Aortic smooth muscle cell (primary cell): ENCODE results near the gene ELP6. TPM values are rescaled to one million over a fixed set of nuclear protein-coding genes. Genes with fewer than 3 reads are reported as not detected.

Experiments used
- total RNA-seq: library from RNA; depleted of rRNA; stranded (reverse); fragments of >200 nt; gene quantifications from 2 replicates; pipeline ENCODE4 v1.2.3, GENCODE V29; 2014

Gene ELP6
- total RNA-seq = 31.5 and 39.8 TPM in 2 replicates

GRCh38 chr3:47513125-47513929 is at the start of gene ELP6:
ELP6 (minus strand) TSS chr3:47513712; CDS start chr3:47513590, 122 bp downstream.

GRCh38 chr3:47475570-47476329 is 37.8 kb downstream of the ELP6 start, which contains the start of gene SCAP:
SCAP (minus strand) TSS chr3:47475941; CDS start chr3:47442993, 32,948 bp downstream.

Other genes with a start within 250 kb of the ELP6 start
- gene KIF9, start 230.9 kb downstream of the ELP6 start, total RNA-seq = 5.5 and 6.5 TPM in 2 replicates
- gene KLHL18, start 230.8 kb downstream of the ELP6 start, total RNA-seq = 13.5 and 18.1 TPM in 2 replicates
- gene PTPN23, start 132.7 kb downstream of the ELP6 start, total RNA-seq = 15.6 and 18.7 TPM in 2 replicates
- gene SCAP, start 37.8 kb downstream of the ELP6 start, total RNA-seq = 52.2 and 52.3 TPM in 2 replicates
- under 0.01 and 0.25 TPM in 2 replicates for gene CSPG5, start 65.2 kb upstream of the ELP6 start, total RNA-seq